GM21737 (cell line): ENCODE results near the gene B4GALNT1.
A peak's percentile ranks its signal among the peaks of the same experiment; 100 is the strongest.
"Not testable (repeated sequence)": the region's sequence is repeated elsewhere in the genome, so short reads cannot be mapped to it uniquely, and the experiment has no call there.

Experiments
- ATAC-seq: cut with Tn5 transposase; IDR thresholded peaks from one replicate; pipeline ENCODE4 v1.9.1; 2021; ENCODE audit warnings: mild to moderate bottlenecking, moderate library complexity; ENCODE audit not compliant: unreplicated experiment

The B4GALNT1 gene

DNA sequence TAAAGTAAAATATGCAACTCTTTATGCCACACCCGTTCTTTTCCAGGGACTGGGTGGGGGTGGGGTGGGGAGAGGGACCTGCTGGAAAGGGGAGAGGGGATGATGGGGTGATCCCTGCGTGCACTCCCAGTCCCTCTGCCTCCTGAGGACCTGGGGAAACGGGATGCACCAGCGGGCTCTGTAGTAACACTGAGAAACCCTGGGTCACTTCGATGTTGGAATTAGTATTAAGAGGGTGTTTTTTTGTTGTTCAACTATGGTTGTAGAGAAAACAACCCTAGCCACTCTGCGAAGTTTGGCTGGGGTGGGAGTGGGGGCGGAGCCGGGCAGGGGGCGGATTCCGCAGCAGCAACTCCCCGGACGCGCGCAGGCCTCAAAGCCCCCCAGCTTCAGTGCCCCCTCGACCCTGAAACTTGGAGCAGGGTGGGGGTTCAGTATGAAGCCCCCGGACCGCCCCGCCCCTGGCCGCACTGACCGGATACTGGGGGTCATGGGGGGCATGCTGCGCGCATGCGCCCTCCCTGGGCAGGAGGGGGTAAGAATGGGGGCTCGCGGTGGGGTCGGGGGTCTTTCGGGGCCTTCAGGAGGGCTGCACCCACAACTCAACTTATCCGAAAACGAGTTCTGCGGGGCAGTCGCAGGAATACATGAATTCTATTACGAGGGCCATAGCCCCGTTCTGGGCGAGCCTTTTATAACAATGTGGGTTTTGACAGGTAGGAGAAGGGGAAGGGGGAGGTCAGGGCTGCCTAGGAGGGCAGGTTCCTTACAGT lies 23.0 kb downstream of the B4GALNT1 start:
- ATAC-seq, result no peak

DNA sequence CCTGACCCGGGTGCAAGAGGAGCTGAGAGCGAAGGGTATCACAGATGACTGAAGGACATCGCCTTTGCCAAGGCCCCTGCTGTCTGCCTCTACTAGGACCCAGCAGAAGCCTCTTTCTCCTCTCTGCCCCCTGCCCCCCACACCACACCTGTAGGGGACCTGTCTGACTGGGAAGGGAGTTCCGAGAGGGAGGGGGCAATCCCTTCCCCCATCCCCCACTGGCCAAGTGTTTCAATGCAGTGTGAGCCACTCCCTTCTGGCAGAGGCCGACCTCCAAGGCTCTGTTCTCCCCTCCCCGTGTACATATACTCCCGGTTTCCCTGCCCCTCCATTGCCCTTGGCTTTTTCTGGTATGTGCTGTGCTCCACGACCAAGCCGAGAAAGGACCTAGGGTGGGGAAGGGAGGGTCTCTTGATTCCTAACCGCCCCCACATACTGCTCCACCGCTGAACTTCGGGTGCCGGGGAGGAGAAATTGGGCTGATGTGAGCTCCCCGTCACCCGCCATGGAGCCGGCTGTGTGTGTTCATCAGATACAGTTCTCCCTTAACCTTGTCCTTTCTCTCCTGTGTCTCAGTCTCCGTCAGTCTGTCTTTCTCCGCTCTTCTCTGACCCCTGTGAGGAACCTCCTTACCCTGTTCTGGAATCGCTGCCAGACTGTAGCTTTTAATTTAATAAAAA lies 23.8 kb downstream of the B4GALNT1 start:
- no peak for ATAC-seq

DNA sequence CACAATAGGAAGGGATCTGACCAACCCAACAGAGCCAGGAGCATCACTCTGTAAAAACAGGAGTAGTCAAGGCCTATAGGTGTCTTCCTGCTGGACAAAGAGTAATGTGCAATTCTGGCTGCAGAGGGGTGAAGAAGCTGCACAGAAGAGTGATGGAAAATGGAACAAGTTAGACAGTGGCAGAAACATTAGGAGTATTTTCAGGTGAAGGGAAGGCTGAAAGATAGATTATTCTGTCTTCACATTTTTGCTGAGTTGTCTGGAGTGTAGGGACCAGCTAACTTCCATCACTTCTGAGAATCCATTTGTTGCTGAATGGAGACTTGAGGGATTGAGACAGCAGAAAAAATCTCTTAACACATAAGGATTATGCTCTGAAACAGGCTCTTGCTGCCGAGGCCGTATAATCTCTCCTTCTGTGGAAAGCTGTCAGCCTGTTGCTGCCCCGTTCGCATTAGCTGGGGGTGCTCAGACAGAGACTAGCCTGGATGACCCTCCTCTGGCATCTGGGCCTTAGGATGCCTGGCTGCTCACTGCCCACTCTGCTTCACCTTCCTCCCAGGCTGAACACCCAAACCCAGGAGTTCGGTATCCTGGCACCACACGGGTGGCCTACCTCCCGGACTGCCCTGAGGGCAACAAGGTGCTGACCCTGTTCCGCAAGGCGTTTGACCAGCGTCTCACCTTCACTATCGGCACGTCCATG lies 24.9 kb downstream of the B4GALNT1 start:
- no peak for ATAC-seq

DNA sequence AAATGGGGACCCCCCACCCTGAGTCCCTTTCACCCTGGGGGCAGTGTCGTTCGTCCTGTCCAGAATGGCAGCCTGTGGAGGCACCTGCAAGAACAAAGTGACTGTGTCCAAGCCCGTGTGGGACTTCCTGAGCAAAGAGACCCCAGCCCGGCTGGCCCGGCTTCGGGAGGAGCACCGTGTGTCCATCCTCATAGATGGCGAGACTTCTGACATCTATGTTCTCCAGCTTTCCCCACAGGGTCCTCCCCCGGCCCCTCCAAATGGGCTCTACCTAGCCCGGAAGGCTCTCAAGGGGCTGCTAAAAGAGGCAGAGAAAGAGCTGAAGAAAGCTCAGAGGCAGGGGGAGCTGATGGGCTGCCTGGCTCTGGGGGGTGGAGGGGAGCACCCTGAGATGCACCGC lies 26.2 kb downstream of the B4GALNT1 start:
- ATAC-seq, result no peak

DNA sequence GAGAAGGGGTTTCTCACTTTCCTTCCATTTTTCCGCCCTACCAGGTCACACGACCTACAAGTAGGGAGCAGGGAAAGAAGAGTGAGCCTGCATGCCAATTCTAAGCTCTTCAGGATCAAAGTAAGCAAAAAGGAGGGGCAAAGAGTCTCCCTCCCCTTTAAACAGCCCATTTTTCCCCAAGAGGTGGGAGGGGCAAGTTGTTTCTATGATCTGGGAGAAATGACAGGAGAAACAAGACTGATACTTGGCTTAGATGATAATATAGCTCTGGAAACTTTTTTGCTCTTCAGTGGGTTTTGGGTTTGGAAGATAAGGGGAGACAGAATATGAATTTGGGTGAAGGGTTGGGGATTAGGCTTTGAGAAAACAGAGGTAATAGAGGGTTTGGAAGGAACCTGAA lies 26.6 kb downstream of the B4GALNT1 start:
- ATAC-seq, result no peak

DNA sequence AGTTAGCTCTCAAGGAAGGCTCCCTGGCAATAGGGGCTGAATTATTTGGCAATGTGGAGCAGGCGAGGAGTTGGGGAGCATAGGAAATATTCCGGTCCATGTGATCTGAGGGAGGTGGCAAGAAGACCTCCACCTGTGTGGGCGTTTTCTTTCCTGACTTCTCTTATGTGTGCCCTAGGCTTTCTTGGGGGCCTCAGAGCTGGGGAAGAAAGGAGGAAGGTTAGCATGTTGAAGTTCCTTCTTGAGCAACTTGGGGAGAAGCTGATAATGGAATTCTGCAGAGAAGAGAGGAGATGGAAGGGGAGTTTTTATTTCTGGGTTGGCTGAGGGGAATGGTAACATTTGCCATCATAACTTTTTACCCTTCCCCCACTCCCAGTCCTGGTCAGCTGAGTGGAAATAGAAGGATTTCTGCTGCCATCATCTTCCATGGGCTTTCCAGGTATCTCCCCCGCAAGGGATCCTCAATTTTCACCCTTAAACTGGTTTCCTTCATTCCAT lies 27.1 kb downstream of the B4GALNT1 start:
- no peak for ATAC-seq

DNA sequence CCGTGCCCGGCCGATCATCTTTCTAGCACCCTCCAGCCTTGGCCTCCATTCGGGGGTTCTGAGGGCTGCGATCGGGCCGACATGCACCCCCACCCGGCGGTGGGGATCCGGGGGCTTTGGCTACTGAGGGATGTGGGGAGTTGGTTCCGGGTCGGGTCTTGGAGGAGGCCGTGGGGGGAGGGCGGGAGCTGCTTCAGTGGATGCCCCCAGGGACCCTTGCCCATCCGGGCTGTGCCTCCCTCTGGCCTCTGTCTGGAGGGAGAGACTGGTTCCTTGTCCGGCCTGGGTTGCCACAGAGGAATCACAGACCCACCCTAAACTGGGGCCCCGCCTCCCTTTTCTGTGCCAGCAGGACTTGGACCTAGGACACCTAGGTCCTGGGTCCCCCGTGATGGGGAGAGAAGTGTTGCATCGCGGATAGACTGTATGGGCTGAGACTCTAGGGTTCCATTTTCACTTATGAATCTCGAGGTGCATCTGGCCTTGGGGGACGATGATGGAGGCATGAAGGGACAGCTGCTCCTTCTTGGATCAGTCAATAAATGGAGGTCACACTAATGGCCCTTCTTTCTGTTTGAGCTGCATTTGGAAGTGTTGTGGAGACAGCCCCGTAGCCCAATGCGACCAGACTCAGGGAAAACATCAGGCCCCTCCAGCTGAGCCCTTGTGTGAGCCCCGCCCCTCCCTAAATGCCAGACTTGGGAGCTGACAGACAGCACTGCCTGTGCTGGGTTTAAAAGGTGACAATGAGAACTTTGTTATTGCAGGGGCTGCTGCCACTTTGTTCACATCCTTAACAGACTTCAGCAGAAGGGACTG lies 27.8 kb downstream of the B4GALNT1 start:
- no peak for ATAC-seq

DNA sequence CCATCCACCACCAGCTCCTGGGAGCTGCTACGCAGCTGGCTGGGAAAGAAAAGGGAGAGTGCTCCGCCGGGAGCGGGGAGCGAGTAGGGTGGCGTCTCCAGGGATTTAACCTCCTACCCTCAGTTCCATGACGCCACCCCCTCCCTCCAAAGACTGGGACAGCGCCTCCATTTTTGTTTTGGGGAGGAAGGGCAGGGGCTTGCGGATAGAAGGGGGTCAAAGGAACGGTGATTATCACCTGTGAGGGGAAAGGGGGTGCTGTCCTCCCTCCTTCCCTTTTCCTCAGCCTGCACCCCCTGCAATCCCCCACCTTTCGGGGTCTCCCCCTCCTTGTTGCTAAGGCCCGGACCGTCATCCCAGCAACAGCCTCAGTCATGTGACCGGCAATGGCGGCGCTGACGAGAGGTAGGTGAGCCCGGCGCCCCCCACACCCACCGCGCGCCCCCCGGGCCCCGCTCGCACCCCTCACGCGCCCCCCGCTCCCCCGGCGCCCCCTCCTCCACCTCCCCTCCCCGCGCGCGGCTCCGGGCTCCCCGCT lies 28.5 kb downstream of the B4GALNT1 start, which contains the start of gene DTX3:
TSS of gene DTX3 (plus strand) at position 371 of the 538 bp plus-strand sequence. CDS start 1,694 bp downstream, outside the sequence.
- no peak for ATAC-seq

DNA sequence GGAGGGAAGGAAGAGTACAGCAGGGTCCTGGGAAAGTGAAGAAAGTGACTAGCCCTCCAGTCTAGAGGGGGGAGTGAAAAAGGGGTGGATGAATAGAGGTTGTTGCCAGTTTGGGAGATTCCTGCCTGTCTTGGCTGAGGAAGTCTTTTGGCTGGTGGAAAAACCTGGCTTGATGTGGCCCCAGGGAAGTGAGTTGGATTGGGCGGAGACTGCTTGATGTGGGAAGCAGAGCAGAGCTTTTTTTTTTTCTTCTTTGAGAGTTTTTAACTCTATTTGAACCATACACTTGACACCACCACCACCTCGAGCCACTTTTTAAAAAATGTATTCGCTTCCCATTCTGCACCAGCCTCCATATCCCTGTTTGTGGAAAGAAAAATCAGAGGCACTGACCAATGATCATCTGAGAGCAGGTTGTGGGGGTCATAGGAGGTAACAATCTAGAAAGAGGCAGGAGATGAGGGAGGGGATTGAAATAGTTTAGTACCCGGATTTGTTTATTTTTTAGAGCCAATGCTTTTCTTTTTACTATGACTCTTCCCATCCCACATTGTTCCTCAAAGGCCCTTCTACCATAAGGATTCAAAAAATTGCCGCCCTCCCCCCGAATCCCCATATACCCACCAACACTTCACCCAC lies 29.1 kb downstream of the B4GALNT1 start:
- ATAC-seq, result no peak

DNA sequence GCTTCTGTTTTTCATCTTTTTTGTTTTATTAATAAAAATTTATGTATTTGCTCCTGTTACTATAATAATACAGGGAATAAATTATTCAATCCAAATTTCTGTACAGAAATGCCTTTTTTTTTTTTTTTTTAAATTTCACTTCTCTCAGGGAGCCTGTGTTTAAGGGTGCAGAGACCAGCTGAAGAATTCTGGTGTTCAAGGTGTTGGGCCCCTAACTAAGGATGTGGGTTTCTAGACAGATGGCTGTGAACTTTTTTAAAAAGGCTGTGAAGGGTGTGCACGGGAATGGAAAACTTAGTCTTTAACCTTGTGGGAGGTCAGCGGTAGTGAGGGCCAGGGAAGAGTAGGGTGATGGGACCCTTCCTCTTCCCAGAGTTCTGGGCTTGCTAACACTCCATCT lies 29.7 kb downstream of the B4GALNT1 start:
- ATAC-seq, result no peak

DNA sequence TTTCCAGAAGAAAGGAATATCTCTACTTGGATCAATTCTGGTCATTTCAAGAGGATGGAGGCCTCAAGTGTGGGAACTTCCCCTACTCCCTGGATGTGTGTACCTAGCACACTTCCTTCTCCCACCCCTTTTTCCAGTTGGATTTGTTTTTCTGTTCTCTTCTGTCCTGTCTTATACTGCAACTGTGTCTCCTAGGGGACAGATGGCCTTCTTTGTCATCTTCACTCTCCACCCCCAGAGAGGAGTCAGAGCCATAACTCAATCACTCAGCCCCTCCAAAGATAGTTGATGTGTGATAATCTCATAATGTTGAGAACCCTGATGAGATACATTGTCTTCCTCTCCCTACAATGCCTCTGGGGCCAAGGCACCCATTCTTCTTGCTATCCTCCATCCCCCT lies 30.5 kb downstream of the B4GALNT1 start:
- no peak for ATAC-seq

DNA sequence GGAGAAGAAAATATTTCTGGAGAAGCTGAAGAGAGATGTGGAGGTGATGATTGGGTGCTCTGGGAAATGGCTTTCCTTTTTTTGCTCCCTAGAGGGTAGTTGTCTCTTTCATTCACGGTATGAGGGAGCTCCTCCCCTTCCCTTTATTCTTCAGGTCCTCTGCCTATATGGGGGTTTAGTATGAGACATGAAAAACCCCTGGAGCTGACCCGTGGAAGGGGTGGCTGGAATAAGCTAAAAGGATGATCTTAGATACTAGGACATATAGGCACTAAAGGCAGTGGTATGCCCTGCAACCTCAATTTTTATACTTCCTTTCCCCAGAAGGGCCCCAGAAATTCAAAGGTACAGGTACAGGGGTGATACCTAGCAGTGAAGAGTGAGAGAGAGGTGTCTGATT lies 32.6 kb downstream of the B4GALNT1 start:
- no peak for ATAC-seq

DNA sequence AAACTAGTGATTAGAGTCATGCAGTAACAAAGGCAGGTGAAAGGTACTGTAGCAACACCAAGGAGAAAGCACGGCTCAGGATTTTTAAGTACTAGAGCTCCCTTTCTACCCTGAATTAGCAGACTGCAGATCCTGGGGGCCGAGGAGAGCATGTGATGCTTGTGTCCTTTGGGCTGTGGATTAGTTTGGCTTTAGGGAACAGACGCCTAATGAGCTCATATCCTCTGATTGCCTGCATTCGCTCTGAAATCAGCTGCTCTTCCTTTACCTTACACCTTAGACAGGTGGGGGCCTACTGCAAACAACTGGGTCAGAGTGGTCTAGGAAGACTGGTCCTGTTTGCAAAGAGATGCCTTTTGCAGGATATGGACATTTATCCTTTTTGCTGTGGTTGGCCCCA lies 39.8 kb downstream of the B4GALNT1 start:
- no peak for ATAC-seq

DNA sequence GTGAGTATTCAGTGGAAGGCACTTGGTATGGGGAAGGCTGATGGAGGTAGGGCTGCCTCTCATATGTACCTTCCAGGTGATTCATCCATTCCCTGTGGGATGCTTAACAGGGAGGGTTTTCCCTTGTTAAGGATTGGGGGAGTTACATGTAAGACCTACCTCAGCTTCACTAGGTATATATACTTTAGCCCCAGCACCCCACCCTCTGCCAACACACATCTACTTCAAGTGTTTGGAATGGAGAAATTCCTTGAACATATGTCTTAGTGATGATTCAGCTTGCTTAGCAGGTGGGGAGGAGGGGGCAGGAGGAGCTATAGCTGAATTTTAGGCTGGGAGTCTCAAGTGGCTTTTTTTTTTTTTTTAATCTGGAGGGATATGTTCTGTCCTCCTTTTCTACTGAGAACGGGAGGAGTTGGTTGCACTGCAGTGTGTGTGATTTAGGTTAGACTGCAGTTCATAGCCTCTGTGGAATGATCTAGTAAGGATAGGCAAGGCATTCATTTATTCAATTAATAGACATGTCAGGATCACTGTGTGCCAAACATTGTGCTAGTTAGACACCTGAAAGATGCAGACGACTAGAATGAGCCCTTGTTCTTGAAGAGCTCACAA lies 40.3 kb downstream of the B4GALNT1 start:
- no peak for ATAC-seq

DNA sequence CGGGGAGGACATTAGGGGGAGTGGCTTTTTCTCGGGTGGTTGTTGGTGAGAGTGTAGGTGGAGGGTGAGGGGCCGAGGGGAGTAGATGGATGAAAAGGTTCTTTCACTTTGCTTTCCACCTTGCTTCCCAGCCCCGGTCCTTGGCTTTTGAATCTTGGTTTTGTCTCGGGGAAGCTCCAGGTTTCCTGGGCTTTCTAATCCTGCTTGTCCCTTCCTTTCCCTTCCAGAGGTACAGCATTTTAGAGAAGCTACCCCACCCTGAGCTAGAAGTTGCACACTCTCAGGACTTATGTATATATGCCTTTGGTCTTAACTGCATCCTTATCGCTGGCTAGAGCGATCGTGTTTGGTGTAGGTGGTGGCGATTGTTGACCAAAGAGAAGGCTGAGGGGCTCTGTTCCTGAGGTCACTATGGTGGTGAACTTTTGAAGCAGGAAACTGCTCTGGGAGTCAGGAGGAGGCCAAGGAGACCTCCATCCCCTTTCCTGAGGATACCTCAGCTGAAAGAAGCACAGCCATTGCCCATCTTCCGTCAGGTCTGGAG lies 41.1 kb downstream of the B4GALNT1 start:
- ATAC-seq, result no peak

DNA sequence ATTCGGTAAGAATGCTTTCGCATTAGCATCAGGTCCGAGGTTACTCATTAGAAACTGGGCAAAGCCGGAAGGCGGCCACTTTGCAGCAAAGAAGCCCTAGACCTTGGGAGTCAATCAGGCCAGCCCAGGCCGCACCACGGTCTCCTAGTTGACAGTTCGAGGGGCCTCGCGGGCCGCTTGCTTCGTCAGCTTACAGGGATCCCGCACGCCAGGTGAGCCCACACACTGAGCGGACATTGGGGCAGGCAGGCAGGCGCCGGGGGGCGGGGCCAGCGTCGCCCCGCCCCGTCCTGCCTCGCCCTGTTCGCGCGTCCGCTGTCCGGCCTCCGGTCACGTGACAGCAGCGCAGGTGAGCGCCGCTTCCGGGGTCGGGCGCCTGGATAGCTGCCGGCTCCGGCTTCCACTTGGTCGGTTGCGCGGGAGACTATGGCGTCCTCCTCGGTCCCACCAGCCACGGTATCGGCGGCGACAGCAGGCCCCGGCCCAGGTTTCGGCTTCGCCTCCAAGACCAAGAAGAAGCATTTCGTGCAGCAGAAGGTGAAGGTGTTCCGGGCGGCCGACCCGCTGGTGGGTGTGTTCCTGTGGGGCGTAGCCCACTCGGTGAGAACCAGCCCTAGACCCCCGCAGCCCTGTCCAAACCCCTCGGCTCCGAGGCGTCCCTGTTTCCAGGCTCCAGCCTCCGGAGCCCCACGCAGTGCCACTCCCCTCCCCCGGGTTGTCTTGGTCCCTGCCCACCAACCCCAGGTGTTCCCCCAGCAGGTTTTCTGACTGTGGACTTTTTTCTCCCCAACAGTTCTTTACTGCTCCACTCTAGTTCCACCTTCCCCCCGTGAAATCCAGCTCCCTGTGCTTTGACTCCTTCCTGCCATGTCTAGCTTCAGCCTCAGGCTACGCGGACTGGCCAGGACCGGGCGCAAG lies 41.9 kb downstream of the B4GALNT1 start, which contains the start of gene PIP4K2C:
TSS of gene PIP4K2C (plus strand) at position 329 of the 918 bp plus-strand sequence. CDS start at position 427, 98 bp downstream.
- peak; percentile 89 for ATAC-seq

DNA sequence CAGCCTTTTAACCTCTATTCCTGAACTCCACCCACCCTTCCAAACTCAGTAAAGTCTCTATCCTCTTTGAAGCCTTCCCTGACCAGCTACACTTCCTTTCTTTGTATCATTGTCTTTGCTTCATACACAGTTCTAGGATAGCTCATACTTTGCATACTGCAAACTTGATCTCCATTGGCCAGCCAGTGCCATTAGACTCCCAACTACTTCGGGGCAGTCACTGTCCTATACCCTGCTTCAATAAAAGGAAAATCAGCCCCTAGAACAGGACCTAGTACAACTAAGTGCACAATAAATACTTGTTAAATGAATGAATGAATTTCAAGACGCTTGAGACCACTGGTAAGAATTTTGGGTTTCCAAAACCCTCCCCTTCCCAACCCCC lies 42.5 kb downstream of the B4GALNT1 start:
- no peak for ATAC-seq

DNA sequence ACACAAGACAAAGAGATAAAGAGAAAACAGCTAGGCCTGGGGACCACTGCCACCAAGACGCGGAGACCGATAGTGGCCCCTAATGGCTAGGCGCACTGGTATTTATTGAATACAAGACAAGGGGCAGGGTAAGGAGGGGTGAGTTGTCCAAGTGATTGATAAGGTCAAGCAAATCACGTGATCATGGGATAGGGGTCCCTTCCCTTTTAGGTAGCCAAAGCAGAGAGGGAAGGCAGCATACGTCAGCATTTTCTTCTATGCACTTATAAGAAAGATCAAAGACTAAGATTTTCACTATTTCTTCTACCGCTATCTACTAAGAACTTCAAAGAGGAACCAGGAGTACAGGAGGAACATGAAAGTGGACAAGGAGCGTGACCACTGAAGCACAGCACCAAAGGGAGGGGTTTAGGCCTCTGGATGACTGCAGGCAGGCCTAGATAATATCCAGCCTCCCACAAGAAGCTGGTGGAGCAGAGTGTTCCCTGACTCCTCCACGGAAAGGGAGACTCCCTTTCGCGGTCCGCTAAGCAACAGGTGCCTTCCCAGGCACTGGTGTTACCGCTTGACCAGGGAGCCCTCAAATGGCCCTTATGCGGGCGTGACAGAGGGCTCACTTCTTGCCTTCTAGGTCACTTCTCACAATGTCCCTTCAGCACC lies 43.9 kb downstream of the B4GALNT1 start:
- ATAC-seq, result not testable (repeated sequence)
